A204.1 (cell line): ENCODE data around the gene TTLL3.
"Not testable (repeated sequence)": the region's sequence is repeated elsewhere in the genome, so short reads cannot be mapped to it uniquely, and the experiment has no call there.

Experiments used
- FAIRE-seq: peaks from 2 replicates; lab custom pipeline; 2012; peaks lifted over from hg19 to GRCh38; lab: Jason Lieb, UNC

Gene TTLL3

GRCh38 chr3:9869955-9870354 is 59.9 kb downstream of the TTLL3 start:
- FAIRE-seq = no peak

GRCh38 chr3:9870978-9871377 is 60.9 kb downstream of the TTLL3 start:
- peak; percentile 57 for FAIRE-seq

GRCh38 chr3:9872067-9872466 is 62.0 kb downstream of the TTLL3 start:
- not testable (repeated sequence) for FAIRE-seq

GRCh38 chr3:9875448-9875847 is 65.4 kb downstream of the TTLL3 start:
- FAIRE-seq = no peak

- not testable (repeated sequence) for FAIRE-seq
These were observed 66.2 kb downstream of the TTLL3 start for GRCh38 chr3:9876255-9876654.

GRCh38 chr3:9876991-9877390 is 66.9 kb downstream of the TTLL3 start:
- no peak for FAIRE-seq

- FAIRE-seq = no peak
These were observed 68.6 kb downstream of the TTLL3 start for GRCh38 chr3:9878700-9879099.

GRCh38 chr3:9879830-9880549 is 69.9 kb downstream of the TTLL3 start, which contains the start of gene CIDEC:
Gene CIDEC, minus strand, starts transcription at chr3:9880253. Its CDS starts 1,767 bp downstream, at chr3:9878486.
- FAIRE-seq = no peak

GRCh38 chr3:9881441-9881840 is 71.4 kb downstream of the TTLL3 start:
- no peak for FAIRE-seq

GRCh38 chr3:9883706-9884554 is 73.9 kb downstream of the TTLL3 start:
- no peak for FAIRE-seq

- no peak for FAIRE-seq
These were observed 74.6 kb downstream of the TTLL3 start for GRCh38 chr3:9884555-9885165.
